Loucy (cell line): Measurements from ENCODE around the gene TRMT61A.

ENCODE experiments used
- H2AFZ ChIP-seq: fragments of 200-600 bp; sonication (generic); 2 replicates; pipeline ENCODE4 v1.6.0; 2016; ENCODE audit warnings: antibody characterized with exemption, mild to moderate bottlenecking, low read length, moderate library complexity
- H3F3A ChIP-seq: fragments of 200-600 bp; 2 replicates; pipeline ENCODE4 v1.6.0; 2016; ENCODE audit warnings: antibody characterized with exemption, low read depth, mild to moderate bottlenecking
- H3K27me3 ChIP-seq: fragments of 200-600 bp; sonication (generic); 2 replicates; pipeline ENCODE4 v1.6.1; 2014; ENCODE audit warnings: low read length, mild to moderate bottlenecking; ENCODE audit not compliant: insufficient read depth, poor library complexity, severe bottlenecking
- H3K36me3 ChIP-seq: fragments of 200-600 bp; sonication (generic); 2 replicates; pipeline ENCODE4 v1.6.1; 2016; ENCODE audit warnings: low read length; ENCODE audit not compliant: insufficient read depth
- H3K4me1 ChIP-seq: fragments of 200-600 bp; sonication (generic); 2 replicates; pipeline ENCODE4 v1.5.1; 2014; ENCODE audit warnings: low read length, mild to moderate bottlenecking; ENCODE audit not compliant: insufficient read depth, poor library complexity, severe bottlenecking
- H3K4me2 ChIP-seq: fragments of 200-600 bp; sonication (generic); 2 replicates; pipeline ENCODE4 v1.6.0; 2014; ENCODE audit warnings: antibody characterized with exemption, low read length, low read depth, mild to moderate bottlenecking; ENCODE audit not compliant: poor library complexity, severe bottlenecking
- H3K4me3 ChIP-seq: fragments of 200-600 bp; sonication (generic); 2 replicates; pipeline ENCODE4 v1.5.1; 2014; ENCODE audit warnings: low read length, mild to moderate bottlenecking, mixed read lengths; ENCODE audit not compliant: poor library complexity, severe bottlenecking
- H3K79me2 ChIP-seq: fragments of 200-600 bp; sonication (generic); 2 replicates; pipeline ENCODE4 v1.6.1; 2014; ENCODE audit warnings: low read length; ENCODE audit not compliant: insufficient read depth
- H3K9ac ChIP-seq: fragments of 200-600 bp; sonication (generic); 2 replicates; pipeline ENCODE4 v1.6.0; 2014; ENCODE audit warnings: mild to moderate bottlenecking, low read depth, low read length, moderate library complexity; ENCODE audit not compliant: poor library complexity, severe bottlenecking
- H3K9me2 ChIP-seq: fragments of 200-600 bp; sonication (generic); replicated peaks from 2 replicates; pipeline ENCODE4 v1.6.1; 2016; ENCODE audit warnings: low read depth, low read length, mixed read lengths
- H3K9me3 ChIP-seq: fragments of 200-600 bp; sonication (generic); 2 replicates; pipeline ENCODE4 v1.6.1; 2014; ENCODE audit warnings: mild to moderate bottlenecking, antibody characterized with exemption, low read length, low read depth; ENCODE audit not compliant: insufficient read depth
- H4K20me1 ChIP-seq: fragments of 200-600 bp; sonication (generic); 2 replicates; pipeline ENCODE4 v1.6.0; 2014; ENCODE audit warnings: antibody characterized with exemption, low read length, mild to moderate bottlenecking; ENCODE audit not compliant: insufficient read depth, poor library complexity, severe bottlenecking
- EZH2phosphoT487 ChIP-seq: fragments of 200-600 bp; IDR thresholded peaks from 2 replicates; pipeline ENCODE4 v1.6.1; 2018; ENCODE audit warnings: antibody characterized with exemption, mild to moderate bottlenecking, moderate library complexity, borderline replicate concordance
- TF ChIP-seq, protein P1 (sequence below): fragments of 200-600 bp; sonication (generic); conservative IDR thresholded peaks from 2 replicates; pipeline ENCODE4 v1.5.1; 2014; ENCODE audit warnings: mild to moderate bottlenecking, antibody characterized with exemption, low read length

The TRMT61A gene

DNA sequence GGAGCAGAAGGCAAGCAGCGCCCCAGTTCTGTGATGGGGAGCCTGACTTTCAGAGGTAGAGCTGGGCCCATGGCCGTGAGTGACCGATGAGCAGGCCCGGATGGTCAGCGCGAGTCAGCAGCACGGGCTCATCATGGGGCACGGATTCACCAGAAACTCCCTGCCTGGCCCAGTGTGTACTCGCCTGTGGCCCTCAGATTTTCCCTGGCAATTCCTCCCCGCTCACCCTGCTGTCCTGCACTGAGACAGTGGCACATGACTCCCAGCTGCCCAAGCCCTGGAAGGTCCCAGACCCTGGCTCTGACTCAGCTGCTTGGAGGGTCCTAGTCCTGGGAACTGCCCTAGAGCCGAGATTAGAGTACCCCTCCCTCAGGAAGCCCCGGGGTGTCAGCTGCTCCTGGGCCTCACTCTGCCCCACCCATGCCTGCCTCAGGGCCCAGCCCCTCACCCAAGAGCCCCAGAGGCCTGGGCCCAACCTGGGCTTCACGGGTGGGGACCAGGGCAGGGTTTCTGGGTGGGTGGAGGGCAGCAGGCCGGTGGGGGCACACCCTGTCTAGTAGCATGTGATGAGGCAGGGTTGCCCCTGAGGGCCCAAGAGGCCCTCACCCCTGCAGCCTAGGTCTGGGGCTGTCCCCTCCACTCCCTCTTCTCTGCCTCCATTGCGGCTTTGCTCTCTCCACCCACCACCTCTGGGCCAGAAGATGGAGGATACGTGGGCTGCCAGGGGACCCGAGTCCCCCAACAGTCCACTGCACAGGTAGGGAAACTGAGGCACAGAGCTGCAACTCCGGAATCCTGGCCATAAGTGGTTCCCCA lies 8.4 kb downstream of the TRMT61A start:
- Histone ChIP-seq H3K9me3 (no peaks in the 10 kb centered on the region), H3K9ac (no peak overlapping the region), H3K9me2 (no peaks in the 10 kb centered on the region), H3K4me2 (no peak overlapping the region), H3F3A (no peaks in the 10 kb centered on the region), H2AFZ (no peak overlapping the region), H3K36me3 (no peaks in the 10 kb centered on the region), H3K4me3 (no peak overlapping the region), H3K27me3 (no peaks in the 10 kb centered on the region), H3K4me1 (no peaks in the 10 kb centered on the region), H4K20me1 (no peaks in the 10 kb centered on the region), H3K79me2 (no peaks in the 10 kb centered on the region)
- no peak for TF ChIP-seq EZH2phosphoT487
- TF ChIP-seq, protein P1, sequence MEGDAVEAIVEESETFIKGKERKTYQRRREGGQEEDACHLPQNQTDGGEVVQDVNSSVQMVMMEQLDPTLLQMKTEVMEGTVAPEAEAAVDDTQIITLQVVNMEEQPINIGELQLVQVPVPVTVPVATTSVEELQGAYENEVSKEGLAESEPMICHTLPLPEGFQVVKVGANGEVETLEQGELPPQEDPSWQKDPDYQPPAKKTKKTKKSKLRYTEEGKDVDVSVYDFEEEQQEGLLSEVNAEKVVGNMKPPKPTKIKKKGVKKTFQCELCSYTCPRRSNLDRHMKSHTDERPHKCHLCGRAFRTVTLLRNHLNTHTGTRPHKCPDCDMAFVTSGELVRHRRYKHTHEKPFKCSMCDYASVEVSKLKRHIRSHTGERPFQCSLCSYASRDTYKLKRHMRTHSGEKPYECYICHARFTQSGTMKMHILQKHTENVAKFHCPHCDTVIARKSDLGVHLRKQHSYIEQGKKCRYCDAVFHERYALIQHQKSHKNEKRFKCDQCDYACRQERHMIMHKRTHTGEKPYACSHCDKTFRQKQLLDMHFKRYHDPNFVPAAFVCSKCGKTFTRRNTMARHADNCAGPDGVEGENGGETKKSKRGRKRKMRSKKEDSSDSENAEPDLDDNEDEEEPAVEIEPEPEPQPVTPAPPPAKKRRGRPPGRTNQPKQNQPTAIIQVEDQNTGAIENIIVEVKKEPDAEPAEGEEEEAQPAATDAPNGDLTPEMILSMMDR: no peak

DNA sequence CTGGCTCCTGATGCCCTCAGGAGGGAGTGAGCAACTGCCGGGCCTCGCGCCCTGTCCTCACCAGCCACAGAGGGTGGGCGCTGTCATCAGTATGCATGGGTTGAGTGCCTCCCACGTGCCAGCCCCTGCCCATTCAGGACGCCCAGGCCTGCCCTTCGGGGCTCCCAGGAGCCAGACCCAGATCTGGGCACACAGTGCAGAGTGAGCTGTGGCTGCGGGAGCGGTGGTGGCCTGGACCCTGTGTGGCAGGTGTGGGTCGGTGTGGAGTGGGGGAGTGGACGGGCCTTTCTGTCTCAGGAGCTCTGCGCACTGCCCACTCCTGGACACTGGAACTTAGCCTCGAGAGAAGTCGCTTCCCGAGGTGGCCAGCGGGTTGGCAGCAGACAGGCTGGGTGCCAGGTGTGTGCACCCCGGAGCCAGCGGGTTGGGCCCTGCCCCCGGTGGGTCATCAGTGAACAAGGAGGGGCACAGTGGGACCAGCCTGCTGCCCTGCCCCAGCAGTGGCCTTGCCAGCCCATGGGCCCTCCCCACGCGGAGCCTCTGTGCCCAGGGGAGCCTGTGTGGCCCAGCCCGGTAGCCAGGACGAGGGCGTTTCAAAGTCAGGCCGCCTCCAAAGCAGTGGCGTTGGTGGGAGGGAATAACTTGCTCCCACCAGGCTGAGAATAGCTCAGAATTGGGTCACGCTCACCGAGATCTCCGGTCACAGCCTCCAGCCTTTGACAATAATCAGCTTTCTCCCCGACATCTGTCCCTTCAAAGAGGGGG lies 9.5 kb downstream of the TRMT61A start:
- Histone ChIP-seq H3K9me2 (no peaks in the 10 kb centered on the region), H3K79me2 (no peaks in the 10 kb centered on the region), H3K4me1 (no peaks in the 10 kb centered on the region), H2AFZ (no peak overlapping the region), H3F3A (no peaks in the 10 kb centered on the region), H3K27me3 (no peaks in the 10 kb centered on the region), H3K9ac (no peak overlapping the region), H4K20me1 (no peaks in the 10 kb centered on the region), H3K4me2 (no peak overlapping the region), H3K36me3 (no peaks in the 10 kb centered on the region), H3K4me3 (no peak overlapping the region), H3K9me3 (no peaks in the 10 kb centered on the region)
- TF ChIP-seq, protein P1: no peak
- TF ChIP-seq EZH2phosphoT487: no peak

DNA sequence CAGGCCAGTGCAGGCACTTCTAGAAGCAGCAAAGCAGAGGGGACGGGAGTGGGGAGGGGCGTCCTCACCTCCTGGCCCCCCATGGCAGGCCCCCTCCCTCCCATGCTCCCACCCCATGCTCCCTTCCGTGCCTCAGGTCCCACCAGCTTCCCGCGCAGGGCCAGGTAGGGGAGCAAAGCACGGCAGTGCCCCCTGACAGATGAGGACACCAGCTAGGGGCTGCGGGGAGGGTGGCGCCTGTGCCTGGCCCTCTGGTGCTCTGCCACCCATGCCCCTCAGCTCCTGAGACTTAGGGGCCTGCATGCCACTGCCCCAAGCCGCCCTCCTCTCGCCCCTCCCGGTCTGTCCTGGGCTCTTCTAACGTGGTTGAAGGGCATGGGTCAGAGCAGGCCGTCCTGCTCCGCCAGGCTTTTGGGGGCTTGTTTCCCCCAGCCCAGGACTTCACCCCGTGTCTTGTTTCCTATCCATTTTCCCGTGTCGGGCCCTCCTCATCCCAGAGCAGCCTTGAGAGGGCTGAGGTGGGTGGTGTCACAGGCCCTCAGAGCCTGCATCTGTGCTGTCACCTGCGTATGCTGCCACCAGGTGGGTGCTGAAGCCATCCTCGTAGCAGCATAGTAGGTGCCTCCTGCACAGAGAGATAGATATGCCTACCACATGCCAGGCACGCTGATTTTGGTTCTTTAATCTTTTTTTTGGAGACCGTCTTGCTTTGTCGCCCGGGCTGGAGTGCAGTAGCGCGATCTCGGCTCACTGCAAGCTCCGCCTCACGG lies 10.2 kb downstream of the TRMT61A start:
- TF ChIP-seq, protein P1: no peak
- TF ChIP-seq EZH2phosphoT487: no peak
- H4K20me1 ChIP-seq: no peaks in the 10 kb centered on the region
- H3K9ac ChIP-seq: no peak overlapping the region
- no peaks in the 10 kb centered on the region for H3K79me2 ChIP-seq
- no peaks in the 10 kb centered on the region for H3K9me2 ChIP-seq
- no peak overlapping the region for H3K4me3 ChIP-seq
- H3K4me1 ChIP-seq: no peaks in the 10 kb centered on the region
- no peak overlapping the region for H3K4me2 ChIP-seq
- no peaks in the 10 kb centered on the region for H3K27me3 ChIP-seq
- H2AFZ ChIP-seq: no peak overlapping the region
- H3K9me3 ChIP-seq: no peaks in the 10 kb centered on the region
- no peaks in the 10 kb centered on the region for H3K36me3 ChIP-seq
- no peaks in the 10 kb centered on the region for H3F3A ChIP-seq
